ENCODE measurements around the gene DHRS3.
"Not testable (repeated sequence)": the region's sequence is repeated elsewhere in the genome, so short reads cannot be mapped to it uniquely, and the experiment has no call there.

DHRS3 gene

GRCh38 chr1:12542138-12542465 lies 75.9 kb downstream of the DHRS3 start:
- H3K27ac ChIP-seq = peak overlapping the region; percentile 86 to 90
- no peak overlapping the region for H3K4me3 ChIP-seq
- peak; percentile 72 for DNase-seq (ENCODE audit: low spot score)
- TF ChIP-seq, protein P1, sequence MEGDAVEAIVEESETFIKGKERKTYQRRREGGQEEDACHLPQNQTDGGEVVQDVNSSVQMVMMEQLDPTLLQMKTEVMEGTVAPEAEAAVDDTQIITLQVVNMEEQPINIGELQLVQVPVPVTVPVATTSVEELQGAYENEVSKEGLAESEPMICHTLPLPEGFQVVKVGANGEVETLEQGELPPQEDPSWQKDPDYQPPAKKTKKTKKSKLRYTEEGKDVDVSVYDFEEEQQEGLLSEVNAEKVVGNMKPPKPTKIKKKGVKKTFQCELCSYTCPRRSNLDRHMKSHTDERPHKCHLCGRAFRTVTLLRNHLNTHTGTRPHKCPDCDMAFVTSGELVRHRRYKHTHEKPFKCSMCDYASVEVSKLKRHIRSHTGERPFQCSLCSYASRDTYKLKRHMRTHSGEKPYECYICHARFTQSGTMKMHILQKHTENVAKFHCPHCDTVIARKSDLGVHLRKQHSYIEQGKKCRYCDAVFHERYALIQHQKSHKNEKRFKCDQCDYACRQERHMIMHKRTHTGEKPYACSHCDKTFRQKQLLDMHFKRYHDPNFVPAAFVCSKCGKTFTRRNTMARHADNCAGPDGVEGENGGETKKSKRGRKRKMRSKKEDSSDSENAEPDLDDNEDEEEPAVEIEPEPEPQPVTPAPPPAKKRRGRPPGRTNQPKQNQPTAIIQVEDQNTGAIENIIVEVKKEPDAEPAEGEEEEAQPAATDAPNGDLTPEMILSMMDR (IDR thresholded peaks at IDR 0.05) = no peak

DNA sequence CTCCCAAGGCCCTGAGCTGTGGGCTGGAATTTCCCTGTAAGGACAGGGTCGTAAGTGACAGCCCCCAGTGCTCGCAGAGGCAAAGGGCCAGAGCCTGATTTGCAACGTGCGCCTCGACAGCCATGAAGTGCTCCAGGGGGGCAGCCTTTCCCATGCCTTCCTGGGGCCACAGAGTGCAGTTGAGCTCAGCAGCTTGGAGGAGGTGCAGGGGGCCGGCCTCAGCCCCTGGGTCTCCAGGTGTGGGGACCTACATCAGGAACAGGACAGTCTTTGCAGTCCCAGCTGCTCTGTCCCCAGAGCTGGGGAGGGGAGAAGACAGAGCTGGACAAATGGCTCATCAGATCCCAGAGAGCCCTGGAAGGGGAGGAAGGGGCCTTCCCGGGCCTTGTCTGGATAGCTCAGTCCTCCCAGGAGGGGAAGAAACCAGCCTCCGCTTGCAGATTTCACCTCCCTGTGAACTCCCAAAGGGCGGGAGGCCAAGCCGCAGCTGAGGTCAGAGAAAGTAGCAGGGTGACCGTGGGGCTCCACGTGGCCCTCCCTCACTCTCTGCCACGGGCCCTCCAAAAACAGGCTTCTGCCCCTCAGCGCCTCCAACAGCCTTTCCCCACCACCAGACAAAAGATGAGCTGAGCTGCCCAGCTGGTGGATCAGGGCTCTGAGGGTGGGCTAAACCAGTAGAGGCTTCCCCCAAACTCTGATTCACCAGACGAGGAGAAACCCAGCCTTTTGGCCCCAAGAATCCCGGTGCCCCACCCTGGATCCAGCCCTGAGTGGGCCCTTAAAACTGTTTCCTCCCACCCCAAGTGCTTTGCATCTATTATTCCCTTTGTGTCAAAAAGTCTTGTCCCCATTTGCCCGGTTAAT lies 76.5 kb downstream of the DHRS3 start:
- TF ChIP-seq, protein P1 (IDR thresholded peaks at IDR 0.05) = no peak
- H3K4me3 ChIP-seq = no peak overlapping the region
- peak overlapping the region; percentile 86 to 90 for H3K27ac ChIP-seq
- DNase-seq (ENCODE audit: low spot score) = peak; percentile 85

DNA sequence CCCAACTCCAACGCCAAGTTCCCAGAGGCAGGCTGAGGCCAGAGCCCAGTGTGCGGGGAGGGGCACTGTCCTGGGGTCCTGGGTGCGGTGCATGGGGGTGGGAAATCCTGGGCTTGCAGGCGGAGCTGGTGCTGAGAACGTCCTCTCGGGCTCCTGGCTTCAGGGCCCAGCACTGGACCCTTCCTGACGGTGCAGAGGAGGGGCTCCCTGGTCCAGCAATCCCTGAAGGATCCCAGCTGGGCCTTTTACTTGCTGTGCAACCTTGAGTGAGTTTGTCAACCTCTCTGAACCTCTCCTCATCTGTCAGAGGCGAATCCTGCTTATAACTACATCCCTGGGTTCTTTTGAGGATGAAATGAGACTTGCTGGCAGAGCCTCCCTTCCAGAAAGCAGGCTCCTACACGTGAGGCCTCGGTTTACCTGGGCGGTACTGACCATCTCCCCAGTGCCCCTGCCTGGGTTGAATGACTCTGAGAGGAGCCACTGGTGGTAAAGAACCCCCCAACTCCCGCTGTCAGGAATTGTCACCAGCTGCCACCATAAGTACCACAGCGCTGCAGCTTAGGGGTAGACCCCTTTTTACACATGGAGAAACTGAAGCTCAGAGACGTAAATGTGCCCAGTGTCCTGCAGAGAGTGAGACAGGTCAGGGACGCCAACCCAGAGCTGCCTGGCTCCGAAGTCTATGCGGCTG lies 77.3 kb downstream of the DHRS3 start:
- Histone ChIP-seq H3K4me3 (peak overlapping the region; percentile 38), H3K27ac (peak overlapping the region; percentile 86 to 90)
- peak; percentile 75 for DNase-seq (ENCODE audit: low spot score)
- TF ChIP-seq, protein P1 (IDR thresholded peaks at IDR 0.05) = no peak

DNA sequence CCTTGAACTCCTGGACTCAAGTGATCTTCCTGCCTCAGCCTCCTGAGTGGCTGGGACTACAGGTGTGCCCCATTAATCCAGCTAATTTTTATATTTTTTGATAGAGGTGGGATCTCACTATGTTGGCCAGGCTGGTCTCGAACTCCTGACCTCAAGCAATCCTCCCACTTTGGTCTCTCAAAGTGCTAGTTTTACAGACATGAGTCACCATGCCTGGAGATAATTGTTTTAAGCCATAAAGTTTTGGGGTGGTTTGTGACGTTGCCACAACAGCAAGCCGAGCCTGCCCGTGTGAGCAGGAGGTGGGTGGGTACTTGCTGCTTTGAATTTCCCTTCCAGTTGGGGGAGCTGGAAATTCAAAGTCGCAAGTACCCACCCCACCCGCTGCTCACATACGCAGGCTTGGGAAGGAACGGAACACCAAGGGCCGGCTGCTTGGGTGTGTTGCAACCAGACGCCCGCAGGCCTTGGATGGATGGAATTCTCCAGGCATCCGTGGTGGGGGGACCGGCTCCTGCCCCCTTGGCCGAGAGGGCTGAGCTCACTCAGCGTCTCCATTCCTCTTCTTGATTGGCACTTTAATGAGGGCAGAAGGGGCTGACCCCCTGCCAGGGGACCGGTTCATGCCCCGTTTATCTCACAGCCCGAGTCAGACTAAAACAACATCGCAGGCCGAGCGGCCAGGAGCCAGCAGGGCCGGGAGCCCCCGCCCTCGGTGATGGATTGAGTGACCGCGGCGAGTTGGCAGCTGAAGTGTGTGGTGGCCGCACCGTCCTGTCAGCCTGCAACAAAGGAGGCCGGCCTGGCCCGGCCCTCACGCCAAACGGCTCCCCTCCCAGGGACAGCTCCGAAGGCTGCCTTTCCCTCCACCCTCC lies 78.1 kb downstream of the DHRS3 start:
- TF ChIP-seq, protein P1 (IDR thresholded peaks at IDR 0.05) = no peak
- Histone ChIP-seq H3K4me3 (peak overlapping the region; percentile 38), H3K27ac (peak overlapping the region; percentile 86 to 90)
- peak; percentile 98 for DNase-seq (ENCODE audit: low spot score)

GRCh38 chr1:12539320-12539704 lies 78.7 kb downstream of the DHRS3 start:
- Histone ChIP-seq H3K27ac (peak overlapping the region; percentile 86 to 90), H3K4me3 (no peak overlapping the region)
- TF ChIP-seq, protein P1 (IDR thresholded peaks at IDR 0.05) = no peak
- no peak for DNase-seq (ENCODE audit: low spot score)

- not testable (repeated sequence) for DNase-seq (ENCODE audit: low spot score); H3K4me3 ChIP-seq; H3K27ac ChIP-seq
These were observed 79.5 kb downstream of the DHRS3 start for GRCh38 chr1:12538536-12538935.

DNA sequence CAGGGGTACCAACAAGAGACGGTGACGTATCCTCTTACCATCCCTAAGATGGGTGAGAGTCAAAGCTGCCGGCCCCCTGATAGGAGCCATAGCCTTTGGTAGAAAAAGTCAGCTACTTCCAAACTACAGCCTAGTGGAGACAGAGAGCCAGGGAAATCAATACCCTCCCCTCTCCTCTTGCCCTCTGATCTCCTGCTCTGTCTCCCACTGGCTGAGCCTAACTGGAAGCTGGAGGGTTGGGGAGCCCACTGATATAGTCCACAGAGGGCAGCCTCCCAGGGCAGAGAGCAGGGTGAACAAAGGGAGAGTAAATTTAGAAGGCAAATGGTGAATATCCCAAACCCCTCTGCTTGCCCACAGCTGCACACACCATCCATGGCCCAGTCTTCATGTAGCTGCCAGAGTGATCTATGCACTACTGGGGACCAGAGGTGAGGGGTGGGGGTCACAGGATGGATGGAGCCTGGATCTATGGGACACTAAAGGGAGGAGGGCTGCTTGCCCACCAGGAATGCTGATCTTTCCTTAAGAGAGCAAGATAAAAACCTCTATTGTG lies 80.0 kb downstream of the DHRS3 start:
- no peak for DNase-seq (ENCODE audit: low spot score)
- TF ChIP-seq, protein P1 (IDR thresholded peaks at IDR 0.05) = no peak
- no peak overlapping the region for H3K27ac ChIP-seq

More for the DNA sequence above, 80.0 kb downstream of the DHRS3 start:
- no peak overlapping the region for H3K4me3 ChIP-seq

Measured in coronary artery (tissue), 2 donors.